ENCODE results near the gene STK26.
"Not testable (repeated sequence)": the region's sequence is repeated elsewhere in the genome, so short reads cannot be mapped to it uniquely, and the experiment has no call there.

Gene STK26

GRCh38 chrX:132092439-132093065 is 69.5 kb downstream of the STK26 start:
- H3K4me3 ChIP-seq (ENCODE audit: low read depth, low read length): no peak overlapping the region

- no peak overlapping the region for H3K4me3 ChIP-seq (ENCODE audit: low read depth, low read length)
These were observed 70.2 kb downstream of the STK26 start for GRCh38 chrX:132093239-132093860.

- H3K4me3 ChIP-seq (ENCODE audit: low read depth, low read length): no peak overlapping the region
These were observed 71.1 kb downstream of the STK26 start for GRCh38 chrX:132094164-132094563.

- not testable (repeated sequence) for H3K4me3 ChIP-seq (ENCODE audit: low read depth, low read length)
These were observed 75.6 kb downstream of the STK26 start for GRCh38 chrX:132098704-132099103.

- H3K4me3 ChIP-seq (ENCODE audit: low read depth, low read length): no peak overlapping the region
These were observed 78.1 kb downstream of the STK26 start for GRCh38 chrX:132101206-132101605.

- no peak overlapping the region for H3K4me3 ChIP-seq (ENCODE audit: low read depth, low read length)
These were observed 78.7 kb downstream of the STK26 start for GRCh38 chrX:132101799-132102198.

- no peak overlapping the region for H3K4me3 ChIP-seq (ENCODE audit: low read depth, low read length)
These were observed 84.2 kb downstream of the STK26 start for GRCh38 chrX:132107291-132107690.

- H3K4me3 ChIP-seq (ENCODE audit: low read depth, low read length): no peak overlapping the region
These were observed 91.5 kb downstream of the STK26 start for GRCh38 chrX:132114607-132115006.

- no peak overlapping the region for H3K4me3 ChIP-seq (ENCODE audit: low read depth, low read length)
These were observed 92.7 kb downstream of the STK26 start for GRCh38 chrX:132115792-132116191.

GRCh38 chrX:132118358-132118757 is 95.3 kb downstream of the STK26 start:
- H3K4me3 ChIP-seq (ENCODE audit: low read depth, low read length): no peak overlapping the region

GRCh38 chrX:132119283-132119682 is 96.2 kb downstream of the STK26 start:
- H3K4me3 ChIP-seq (ENCODE audit: low read depth, low read length): no peak overlapping the region

GRCh38 chrX:132119821-132120515 is 96.9 kb downstream of the STK26 start:
- H3K4me3 ChIP-seq (ENCODE audit: low read depth, low read length): no peak overlapping the region

- H3K4me3 ChIP-seq (ENCODE audit: low read depth, low read length): no peak overlapping the region
These were observed 97.8 kb downstream of the STK26 start for GRCh38 chrX:132120913-132121312.
